SK-N-SH treated with all-trans-retinoic acid at 6 μM for 48 hours (cell line): ENCODE measurements around the gene CACNA1C.

Source experiments
- ATAC-seq: fragments of 200-7000 bp; cut with Tn5 transposase; 3 replicates; pipeline ENCODE4 v1.9.1; 2020; ENCODE audit warnings: mild to moderate bottlenecking, moderate library complexity
- ARNTL ChIP-seq: fragments of 450-650 bp; formaldehyde crosslinking; IDR thresholded peaks from 2 replicates; pipeline ENCODE4 v1.5.0; 2020; ENCODE audit warnings: low read depth, mild to moderate bottlenecking, moderate library complexity, borderline replicate concordance
- BACH2 ChIP-seq: fragments of 250-450 bp; sonication (Bioruptor Pico); IDR thresholded peaks from 2 replicates; pipeline ENCODE4 v1.9.0; 2021; ENCODE audit warnings: mild to moderate bottlenecking, borderline replicate concordance
- CREB5 ChIP-seq: fragments of 250-450 bp; sonication (Bioruptor Pico); IDR thresholded peaks from 2 replicates; pipeline ENCODE4 v1.5.1; 2020; ENCODE audit warnings: low read depth, mild to moderate bottlenecking, moderate library complexity
- CSDC2 ChIP-seq: fragments of 250-450 bp; sonication (Bioruptor Pico); IDR thresholded peaks from 2 replicates; pipeline ENCODE4 v1.5.0; 2020; ENCODE audit warnings: mild to moderate bottlenecking, moderate library complexity
- CSRNP3 ChIP-seq: fragments of 250-450 bp; sonication (Bioruptor Pico); IDR thresholded peaks from 2 replicates; pipeline ENCODE4 v1.5.1; 2021; ENCODE audit warnings: mild to moderate bottlenecking, moderate library complexity
- ESRRG ChIP-seq: fragments of 250-450 bp; sonication (Bioruptor Pico); IDR thresholded peaks from 2 replicates; pipeline ENCODE4 v1.6.1; 2021; ENCODE audit warnings: mild to moderate bottlenecking
- ISL1 ChIP-seq: fragments of 250-450 bp; sonication (Bioruptor Pico); IDR thresholded peaks from 2 replicates; pipeline ENCODE4 v2.1.2; 2022; ENCODE audit warnings: mild to moderate bottlenecking, moderate library complexity
- PATZ1 ChIP-seq: fragments of 250-450 bp; sonication (Bioruptor Pico); IDR thresholded peaks from 2 replicates; pipeline ENCODE4 v1.8.0; 2020; ENCODE audit warnings: mild to moderate bottlenecking, moderate library complexity, borderline replicate concordance
- POU6F1 ChIP-seq: fragments of 250-450 bp; sonication (Bioruptor Pico); IDR thresholded peaks from 2 replicates; pipeline ENCODE4 v1.8.0; 2021; ENCODE audit warnings: low read depth, mild to moderate bottlenecking, moderate library complexity, borderline replicate concordance
- PPARA ChIP-seq: fragments of 250-450 bp; sonication (Bioruptor Pico); IDR thresholded peaks from 2 replicates; pipeline ENCODE4 v1.5.0; 2020; ENCODE audit warnings: mild to moderate bottlenecking, borderline replicate concordance
- RARB ChIP-seq: fragments of 250-450 bp; sonication (Bioruptor Pico); IDR thresholded peaks from 2 replicates; pipeline ENCODE4 v1.8.0; 2021; ENCODE audit warnings: mild to moderate bottlenecking, moderate library complexity
- SNAI2 ChIP-seq: fragments of 250-450 bp; sonication (Bioruptor Pico); IDR thresholded peaks from 2 replicates; pipeline ENCODE4 v1.5.0; 2020; ENCODE audit warnings: mild to moderate bottlenecking, moderate library complexity
- TCF4 ChIP-seq: fragments of 250-450 bp; sonication (Bioruptor Pico); IDR thresholded peaks from 2 replicates; pipeline ENCODE4 v1.8.0; 2021; ENCODE audit warnings: mild to moderate bottlenecking, moderate library complexity, borderline replicate concordance
- TOX ChIP-seq: fragments of 250-450 bp; sonication (Bioruptor Pico); IDR thresholded peaks from 2 replicates; pipeline ENCODE4 v1.8.0; 2021; ENCODE audit warnings: mild to moderate bottlenecking, moderate library complexity, borderline replicate concordance
- ZFP3 ChIP-seq: fragments of 250-450 bp; sonication (Bioruptor Pico); IDR thresholded peaks from 2 replicates; pipeline ENCODE4 v1.5.0; 2020; ENCODE audit warnings: mild to moderate bottlenecking, moderate library complexity
- ZFP30 ChIP-seq: fragments of 450-650 bp; formaldehyde crosslinking; IDR thresholded peaks from 2 replicates; pipeline ENCODE4 v1.5.0; 2022; ENCODE audit warnings: mild to moderate bottlenecking, moderate library complexity
- ZNF565 ChIP-seq: fragments of 450-650 bp; formaldehyde crosslinking; conservative IDR thresholded peaks from 2 replicates; pipeline ENCODE4 v1.5.0; 2020; ENCODE audit warnings: low read depth, mild to moderate bottlenecking, moderate library complexity
- ZNF70 ChIP-seq: fragments of 450-650 bp; formaldehyde crosslinking; IDR thresholded peaks from 2 replicates; pipeline ENCODE4 v1.5.0; 2020; ENCODE audit warnings: mild to moderate bottlenecking, moderate library complexity
- ZNF8 ChIP-seq: fragments of 450-650 bp; formaldehyde crosslinking; IDR thresholded peaks from 2 replicates; pipeline ENCODE4 v1.5.0; 2020; ENCODE audit warnings: mild to moderate bottlenecking, moderate library complexity

The CACNA1C gene

GRCh38 chr12:2412305-2412643 lies 359.5 kb downstream of the CACNA1C start:
- ATAC-seq: no peak
- TF ChIP-seq ZFP3 (CRISPR knock-in tag): no peak
- no peak for TF ChIP-seq PATZ1 (CRISPR knock-in tag)
- no peak for TF ChIP-seq ISL1 (CRISPR knock-in tag)
- TF ChIP-seq CSRNP3 (CRISPR knock-in tag): no peak
- no peak for TF ChIP-seq ZNF565 (CRISPR knock-in tag)
- no peak for TF ChIP-seq ZNF8 (CRISPR knock-in tag)

- ATAC-seq: no peak
- TF ChIP-seq SNAI2 (CRISPR knock-in tag): no peak
- no peak for TF ChIP-seq ZFP30 (CRISPR knock-in tag)
- TF ChIP-seq BACH2: no peak
- TF ChIP-seq CREB5 (CRISPR knock-in tag): no peak
- no peak for TF ChIP-seq ESRRG (CRISPR knock-in tag)
- no peak for TF ChIP-seq PPARA
- no peak for TF ChIP-seq TCF4 (CRISPR knock-in tag)
- TF ChIP-seq ZFP3 (CRISPR knock-in tag): no peak
- no peak for TF ChIP-seq ZNF8 (CRISPR knock-in tag)
- TF ChIP-seq ZNF70: no peak
- no peak for TF ChIP-seq RARB (CRISPR knock-in tag)
These were observed 360.5 kb downstream of the CACNA1C start for GRCh38 chr12:2413301-2413700.

- ATAC-seq: no peak
- TF ChIP-seq TOX (CRISPR knock-in tag) (no peak), SNAI2 (CRISPR knock-in tag) (no peak), ZFP3 (CRISPR knock-in tag) (no peak), ARNTL (CRISPR knock-in tag) (no peak)
These were observed 361.4 kb downstream of the CACNA1C start for GRCh38 chr12:2413999-2414792.

GRCh38 chr12:2414810-2415567 lies 362.2 kb downstream of the CACNA1C start:
- ATAC-seq: no peak
- TF ChIP-seq CSDC2 (CRISPR knock-in tag): no peak
- no peak for TF ChIP-seq TOX (CRISPR knock-in tag)
- TF ChIP-seq ZNF70: no peak
- TF ChIP-seq SNAI2 (CRISPR knock-in tag): no peak
- no peak for TF ChIP-seq PATZ1 (CRISPR knock-in tag)
- no peak for TF ChIP-seq PPARA
- no peak for TF ChIP-seq ARNTL (CRISPR knock-in tag)

GRCh38 chr12:2415568-2415944 lies 362.8 kb downstream of the CACNA1C start:
- ATAC-seq: no peak
- TF ChIP-seq PATZ1 (CRISPR knock-in tag): no peak
- TF ChIP-seq CREB5 (CRISPR knock-in tag): no peak
- TF ChIP-seq PPARA: no peak
- TF ChIP-seq TCF4 (CRISPR knock-in tag): no peak
- TF ChIP-seq ESRRG (CRISPR knock-in tag): no peak
- no peak for TF ChIP-seq SNAI2 (CRISPR knock-in tag)
- no peak for TF ChIP-seq RARB (CRISPR knock-in tag)
- TF ChIP-seq POU6F1 (CRISPR knock-in tag): no peak
